Thyroid gland (tissue), 4 donors: ENCODE data around the gene FOXM1. TPM values are rescaled to one million over a fixed set of nuclear protein-coding genes. Genes with fewer than 3 reads are reported as not detected.

Experiments used
- DNase-seq, 2 donors: peaks; one replicate each; pipeline ENCODE4 v3.0.0-alpha.2; 2019
- H3K27ac ChIP-seq, 3 donors: fragments of 200-600 bp; sonication (generic); 1 replicate in 2 of 3; 2 replicates in 1 of 3; pipeline ENCODE4 v1.5.1; 2016 to 2019; ENCODE audit warnings: mild to moderate bottlenecking in 1 of 3, moderate library complexity in 1 of 3
- H3K27me3 ChIP-seq: fragments of 200-600 bp; sonication (generic); one replicate; pipeline ENCODE4 v1.5.1; 2019
- H3K36me3 ChIP-seq, 2 donors: fragments of 200-600 bp; sonication (generic); one replicate each; pipeline ENCODE4 v1.5.1; 2016 to 2019
- H3K4me1 ChIP-seq, 2 donors: fragments of 200-600 bp; sonication (generic); one replicate each; pipeline ENCODE4 v1.5.1; 2017 to 2019
- H3K4me3 ChIP-seq, 3 donors: fragments of 200-600 bp; sonication (generic); replicated peaks in 1 of 3; 1 replicate in 2 of 3; 2 replicates in 1 of 3; pipeline ENCODE4 v1.5.1; 2016; ENCODE audit warnings: mild to moderate bottlenecking in 1 of 3
- H3K9me3 ChIP-seq: fragments of 200-600 bp; sonication (generic); one replicate; pipeline ENCODE4 v1.5.1; 2017
- CTCF ChIP-seq, 6 experiments: fragments of 200-600 bp in 3 of 6; fragments of 450-650 bp in 3 of 6; sonication (generic) in 3 of 6; IDR thresholded peaks; one replicate each; pipeline ENCODE4 v1.5.1; 2016 to 2019; ENCODE audit warnings: antibody characterized with exemption in 6 of 6, mild to moderate bottlenecking in 2 of 6, inconsistent platforms in 1 of 6, moderate library complexity in 1 of 6
- POLR2A ChIP-seq, 2 donors: fragments of 450-650 bp; IDR thresholded peaks; one replicate each; pipeline ENCODE4 v1.6.1; 2017; ENCODE audit warnings: antibody characterized with exemption in 2 of 2, mild to moderate bottlenecking in 2 of 2, moderate library complexity in 1 of 2
- WGBS, 2 donors: methylation state at CpG; one replicate each; pipeline ENCODE4 v1.1.5; 2017; 5-methylcytosine and 5-hydroxymethylcytosine counted together
- intact Hi-C: fragments of 100-400 bp; cut with DNase I; formaldehyde crosslinking; loops from one replicate; pipeline ENCODE4 v1.15.1; 2023
- total RNA-seq, 4 donors: library from RNA; depleted of rRNA; stranded (reverse); fragments of >200 nt; gene quantifications; one replicate each; pipeline ENCODE4 v1.2.3, GENCODE V29; 2016

Gene FOXM1
- total RNA-seq, 4 donors from 2014 or later, result 0.54 to 0.67 (median 0.58) TPM; not detected in 1

GRCh38 chr12:2844786-2845185 is 32.2 kb downstream of the FOXM1 start:
- Histone ChIP-seq H3K27me3 (no peaks in the 10 kb centered on the region), H3K27ac (no peak overlapping the region), H3K36me3 (no peaks in the 10 kb centered on the region), H3K4me3 (no peak overlapping the region), H3K9me3 (no peaks in the 10 kb centered on the region), H3K4me1 (peaks cover 13 to 31% of the 10 kb centered on the region in 2 donors)
- DNase-seq, result no peak
- intact Hi-C loops, result no loop called here
- TF ChIP-seq POLR2A (IDR thresholded peaks at IDR 0.05), result no peak
- TF ChIP-seq CTCF (IDR thresholded peaks at IDR 0.05), result no peak
- 87 to 88% methylated on average over 9 of the region's 9 CpGs for WGBS, 2 donors

GRCh38 chr12:2842948-2843347 is 34.0 kb downstream of the FOXM1 start:
- no peaks in the 10 kb centered on the region for H3K9me3 ChIP-seq
- H3K36me3 ChIP-seq, result no peaks in the 10 kb centered on the region
- peaks cover 6 to 14% of the 10 kb centered on the region in 2 donors for H3K4me1 ChIP-seq
- 72 to 83% methylated on average over 5 of the region's 5 CpGs for WGBS, 2 donors
- H3K4me3 ChIP-seq, result no peak overlapping the region
- intact Hi-C loops, result no loop called here
- TF ChIP-seq CTCF (IDR thresholded peaks at IDR 0.05), result no peak
- no peak for TF ChIP-seq POLR2A (IDR thresholded peaks at IDR 0.05)
- DNase-seq, result no peak
- H3K27ac ChIP-seq, result no peak overlapping the region
- no peaks in the 10 kb centered on the region for H3K27me3 ChIP-seq

- no peaks in the 10 kb centered on the region for H3K36me3 ChIP-seq
- no peaks in the 10 kb centered on the region for H3K9me3 ChIP-seq
- no peak overlapping the region for H3K4me3 ChIP-seq
- TF ChIP-seq POLR2A (IDR thresholded peaks at IDR 0.05) (no peak), CTCF (IDR thresholded peaks at IDR 0.05) (no peak)
- DNase-seq, result peak; percentile 69 to 76
- peaks cover 6 to 12% of the 10 kb centered on the region in 2 donors for H3K4me1 ChIP-seq
- no peaks in the 10 kb centered on the region for H3K27me3 ChIP-seq
- intact Hi-C loops, result no loop called here
- H3K27ac ChIP-seq, result peak overlapping the region in 1 of 3 donors; percentile 23
- 36 to 39% methylated on average over 9 of the region's 9 CpGs for WGBS, 2 donors
Observed at GRCh38 chr12:2841056-2841650, 35.8 kb downstream of the FOXM1 start.

DNA sequence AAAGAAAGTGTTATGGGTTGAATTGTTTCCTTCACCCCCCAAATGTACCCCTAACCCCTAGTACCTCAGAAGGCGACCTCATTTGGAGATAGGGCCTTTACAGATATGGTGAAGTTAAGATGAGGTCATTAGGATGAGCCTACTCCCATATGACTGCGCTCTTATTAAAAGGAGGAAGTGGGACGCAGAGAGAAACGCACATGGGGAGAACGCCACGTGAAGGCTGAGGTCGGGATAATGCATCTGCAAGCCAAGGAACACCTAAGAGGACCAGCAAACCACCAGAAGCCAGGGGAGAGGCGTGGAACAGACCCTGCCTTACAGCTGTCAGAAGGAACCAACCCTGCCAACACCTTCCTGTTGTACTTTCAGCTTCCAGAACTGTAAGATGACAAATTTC is 40.4 kb downstream of the FOXM1 start:
- Histone ChIP-seq H3K9me3 (no peaks in the 10 kb centered on the region), H3K4me1 (peaks cover 16 to 34% of the 10 kb centered on the region in 2 donors), H3K27me3 (no peaks in the 10 kb centered on the region), H3K27ac (no peak overlapping the region), H3K4me3 (no peak overlapping the region), H3K36me3 (peaks cover 0 to 2% of the 10 kb centered on the region in 2 donors)
- intact Hi-C loops, result no loop called here
- no peak for DNase-seq
- TF ChIP-seq POLR2A (IDR thresholded peaks at IDR 0.05) (no peak), CTCF (IDR thresholded peaks at IDR 0.05) (no peak)
- 89 to 92% methylated on average over 8 of the region's 8 CpGs for WGBS, 2 donors

GRCh38 chr12:2835691-2836403 is 41.1 kb downstream of the FOXM1 start:
- peaks cover 0 to 8% of the 10 kb centered on the region in 2 donors for H3K36me3 ChIP-seq
- H3K27ac ChIP-seq, result no peak overlapping the region
- intact Hi-C loops, result no loop called here
- H3K9me3 ChIP-seq, result no peaks in the 10 kb centered on the region
- no peak for DNase-seq
- TF ChIP-seq CTCF (IDR thresholded peaks at IDR 0.05) (no peak), POLR2A (IDR thresholded peaks at IDR 0.05) (no peak)
- H3K4me1 ChIP-seq, result peaks cover 11 to 27% of the 10 kb centered on the region in 2 donors
- no peak overlapping the region for H3K4me3 ChIP-seq
- WGBS, 2 donors, result 79 to 82% methylated on average over 4 of the region's 4 CpGs
- no peaks in the 10 kb centered on the region for H3K27me3 ChIP-seq
